Measurements from ENCODE around the gene NKX1-1. TPM values are rescaled to one million over a fixed set of nuclear protein-coding genes. Genes with fewer than 3 reads are reported as not detected.
A peak's percentile ranks its signal among the peaks of the same experiment; 100 is the strongest.
"Not testable (repeated sequence)": the region's sequence is repeated elsewhere in the genome, so short reads cannot be mapped to it uniquely, and the experiment has no call there.

NKX1-1 gene
- total RNA-seq, 6 donors from 2014 or later, result not detected

GRCh38 chr4:1375051-1375721 is 31.1 kb downstream of the NKX1-1 start:
- Histone ChIP-seq H3K36me3 (peaks cover 11 to 70% (median 42%) of the 10 kb centered on the region in 4 donors), H3K4me3 (no peak overlapping the region), H3K27ac (no peak overlapping the region), H3K27me3 (no peaks in the 10 kb centered on the region), H3K4me1 (no peaks in the 10 kb centered on the region), H3K9me3 (no peaks in the 10 kb centered on the region)
- DNase-seq, result peak in 1 of 2 donors; percentile 70
- no peak for TF ChIP-seq POLR2A (IDR thresholded peaks at IDR 0.05)
- no peak for TF ChIP-seq POLR2AphosphoS5 (IDR thresholded peaks at IDR 0.05)
- TF ChIP-seq CTCF (IDR thresholded peaks at IDR 0.05), result no peak
- no peak for TF ChIP-seq EP300 (IDR thresholded peaks at IDR 0.05)
- WGBS, 2 donors, result 93 to 96% methylated on average over 16 to 35 of the region's 36 CpGs
- ATAC-seq (ENCODE audit: low FRiP score in 2 of 2), result no peak

DNA sequence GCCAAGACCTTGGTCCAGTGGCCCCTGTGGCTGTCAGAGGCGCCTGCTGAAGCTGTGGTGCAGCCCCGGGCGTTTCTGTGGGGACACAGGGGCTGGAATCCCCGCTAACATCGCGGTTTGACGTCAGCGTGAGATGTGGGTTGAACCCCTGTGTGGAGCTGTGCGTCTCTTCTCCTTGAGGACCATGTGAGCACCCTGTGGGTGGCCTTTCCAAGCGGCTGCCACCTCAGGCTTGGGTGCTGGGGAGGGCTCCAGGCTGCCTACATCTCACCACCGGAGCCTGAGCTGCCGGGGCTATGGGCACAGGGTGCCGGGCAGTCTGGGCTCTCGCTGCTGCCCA is 31.6 kb downstream of the NKX1-1 start:
- WGBS, 2 donors, result 92% methylated on average over 14 of the region's 14 CpGs; no CpG with 5 or more reads in 1 of the 2 donors
- no peaks in the 10 kb centered on the region for H3K4me1 ChIP-seq
- no peaks in the 10 kb centered on the region for H3K27me3 ChIP-seq
- TF ChIP-seq EP300 (IDR thresholded peaks at IDR 0.05), result no peak
- no peak for TF ChIP-seq CTCF (IDR thresholded peaks at IDR 0.05)
- TF ChIP-seq POLR2AphosphoS5 (IDR thresholded peaks at IDR 0.05), result no peak
- no peak for TF ChIP-seq POLR2A (IDR thresholded peaks at IDR 0.05)
- peaks cover 11 to 72% (median 41%) of the 10 kb centered on the region in 4 donors for H3K36me3 ChIP-seq
- ATAC-seq (ENCODE audit: low FRiP score in 2 of 2), result no peak
- no peak overlapping the region for H3K27ac ChIP-seq
- H3K4me3 ChIP-seq, result no peak overlapping the region
- no peaks in the 10 kb centered on the region for H3K9me3 ChIP-seq
- no peak for DNase-seq

GRCh38 chr4:1373892-1374705 is 32.1 kb downstream of the NKX1-1 start:
- ATAC-seq (ENCODE audit: low FRiP score in 2 of 2) (no peak), DNase-seq (peak in 1 of 2 donors; percentile 81)
- Histone ChIP-seq H3K36me3 (peaks cover 11 to 72% (median 41%) of the 10 kb centered on the region in 4 donors), H3K27me3 (no peaks in the 10 kb centered on the region), H3K27ac (no peak overlapping the region), H3K4me3 (no peak overlapping the region), H3K9me3 (no peaks in the 10 kb centered on the region), H3K4me1 (no peaks in the 10 kb centered on the region)
- no peak for TF ChIP-seq POLR2A (IDR thresholded peaks at IDR 0.05)
- TF ChIP-seq POLR2AphosphoS5 (IDR thresholded peaks at IDR 0.05), result no peak
- no peak for TF ChIP-seq EP300 (IDR thresholded peaks at IDR 0.05)
- no peak for TF ChIP-seq CTCF (IDR thresholded peaks at IDR 0.05)
- 95 to 96% methylated on average over 17 to 28 of the region's 42 CpGs for WGBS, 2 donors

DNA sequence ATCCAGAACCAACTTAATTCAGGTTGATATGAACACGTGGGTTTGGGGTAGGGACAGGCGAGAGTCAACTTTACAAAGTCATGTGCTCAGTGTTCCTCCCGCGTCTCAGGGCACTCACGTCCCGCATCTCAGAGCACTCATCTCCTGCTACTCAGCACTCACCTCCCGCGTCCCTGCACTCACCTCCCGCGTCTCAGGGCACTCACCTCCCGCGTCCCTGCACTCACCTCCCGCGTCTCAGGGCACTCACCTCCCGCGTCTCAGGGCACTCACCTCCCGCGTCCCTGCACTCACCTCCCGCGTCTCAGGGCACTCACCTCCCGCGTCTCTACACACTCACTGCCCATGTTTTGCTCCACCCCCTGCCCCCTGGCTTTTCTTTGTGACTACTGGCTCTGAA is 33.7 kb downstream of the NKX1-1 start:
- WGBS, 2 donors, result 78 to 95% methylated on average over 20 to 22 of the region's 22 CpGs
- H3K36me3 ChIP-seq, result peaks cover 11 to 79% (median 40%) of the 10 kb centered on the region in 4 donors
- not testable (repeated sequence) for H3K4me3 ChIP-seq; H3K27ac ChIP-seq; H3K9me3 ChIP-seq; DNase-seq; ATAC-seq (ENCODE audit: low FRiP score in 2 of 2); H3K4me1 ChIP-seq; H3K27me3 ChIP-seq
